Neutrophil (primary cell): ENCODE data around the gene KCNT1.

Experiments
- H3K27ac ChIP-seq: fragments of 200-600 bp; sonication (generic); 2 replicates; pipeline ENCODE4 v1.5.1; 2016; ENCODE audit warnings: mild to moderate bottlenecking, moderate library complexity
- H3K27me3 ChIP-seq: fragments of 200-600 bp; sonication (generic); 2 replicates; pipeline ENCODE4 v1.6.0; 2016; ENCODE audit warnings: mild to moderate bottlenecking
- H3K36me3 ChIP-seq: fragments of 200-600 bp; sonication (generic); 2 replicates; pipeline ENCODE4 v1.5.1; 2017
- H3K4me1 ChIP-seq, 2 experiments: fragments of 200-600 bp in 1 of 2; sonication (generic) in 1 of 2; 1 replicate in 1 of 2; 2 replicates in 1 of 2; pipeline versions ENCODE4 v1.5.1 to v1.6.1; 2013 to 2016; ENCODE audit warnings: low read depth in 1 of 2, low read length in 1 of 2, mild to moderate bottlenecking in 1 of 2, moderate library complexity in 1 of 2; ENCODE audit not compliant: control insufficient read depth in 1 of 2, insufficient read depth in 1 of 2
- H3K4me3 ChIP-seq, 2 experiments: fragments of 200-600 bp in 1 of 2; sonication (generic) in 1 of 2; 1 replicate in 1 of 2; 2 replicates in 1 of 2; pipeline ENCODE4 v1.5.1; 2013 to 2016; ENCODE audit warnings: low read depth in 1 of 2, low read length in 1 of 2, mild to moderate bottlenecking in 1 of 2, moderate library complexity in 1 of 2
- H3K9me3 ChIP-seq: fragments of 200-600 bp; sonication (generic); 2 replicates; pipeline ENCODE4 v1.5.1; 2016
- CTCF ChIP-seq: fragments of 200-600 bp; sonication (generic); IDR thresholded peaks from 2 replicates; pipeline ENCODE4 v1.5.1; 2016; ENCODE audit warnings: antibody characterized with exemption

KCNT1 gene

GRCh38 chr9:135661816-135662560 is 40.0 kb upstream of the KCNT1 start:
- H3K4me3 ChIP-seq = no peak overlapping the region
- no peaks in the 10 kb centered on the region for H3K36me3 ChIP-seq
- TF ChIP-seq CTCF = no peak
- H3K27me3 ChIP-seq = no peaks in the 10 kb centered on the region
- H3K27ac ChIP-seq = no peak overlapping the region
- H3K4me1 ChIP-seq = no peaks in the 10 kb centered on the region
- H3K9me3 ChIP-seq = no peaks in the 10 kb centered on the region

GRCh38 chr9:135662758-135663450 is 39.1 kb upstream of the KCNT1 start, which contains the start of gene LCN9:
LCN9 (plus strand) TSS chr9:135663309; CDS start chr9:135663322, 13 bp downstream.
- H3K4me3 ChIP-seq = no peak within 1 kb of the TSS
- H3K36me3 ChIP-seq = no peaks in the 10 kb centered on the region
- TF ChIP-seq CTCF = no peak
- H3K27ac ChIP-seq = no peak within 1 kb of the TSS
- no peaks in the 10 kb centered on the region for H3K9me3 ChIP-seq
- H3K4me1 ChIP-seq = no peaks in the 10 kb centered on the region
- no peaks in the 10 kb centered on the region for H3K27me3 ChIP-seq

- no peaks in the 10 kb centered on the region for H3K27me3 ChIP-seq
- no peaks in the 10 kb centered on the region for H3K36me3 ChIP-seq
- no peaks in the 10 kb centered on the region for H3K4me1 ChIP-seq
- TF ChIP-seq CTCF = no peak
- H3K27ac ChIP-seq = no peak overlapping the region
- no peaks in the 10 kb centered on the region for H3K9me3 ChIP-seq
- no peak overlapping the region for H3K4me3 ChIP-seq
Observed at GRCh38 chr9:135663451-135663770, 38.6 kb upstream of the KCNT1 start.

GRCh38 chr9:135663857-135664256 is 38.1 kb upstream of the KCNT1 start:
- H3K4me1 ChIP-seq = no peaks in the 10 kb centered on the region
- no peaks in the 10 kb centered on the region for H3K36me3 ChIP-seq
- no peak for TF ChIP-seq CTCF
- no peaks in the 10 kb centered on the region for H3K27me3 ChIP-seq
- no peak overlapping the region for H3K27ac ChIP-seq
- H3K9me3 ChIP-seq = no peaks in the 10 kb centered on the region
- no peak overlapping the region for H3K4me3 ChIP-seq

GRCh38 chr9:135664266-135664665 is 37.7 kb upstream of the KCNT1 start:
- TF ChIP-seq CTCF = no peak
- no peaks in the 10 kb centered on the region for H3K9me3 ChIP-seq
- no peaks in the 10 kb centered on the region for H3K36me3 ChIP-seq
- no peak overlapping the region for H3K27ac ChIP-seq
- no peak overlapping the region for H3K4me3 ChIP-seq
- no peaks in the 10 kb centered on the region for H3K27me3 ChIP-seq
- no peaks in the 10 kb centered on the region for H3K4me1 ChIP-seq
